ENCODE results near the gene EVC2. TPM values are rescaled to one million over a fixed set of nuclear protein-coding genes. Genes with fewer than 3 reads are reported as not detected.
A peak's percentile ranks its signal among the peaks of the same experiment; 100 is the strongest.

The EVC2 gene
- total RNA-seq = 4.8 and 9.3 TPM in 2 replicates

DNA sequence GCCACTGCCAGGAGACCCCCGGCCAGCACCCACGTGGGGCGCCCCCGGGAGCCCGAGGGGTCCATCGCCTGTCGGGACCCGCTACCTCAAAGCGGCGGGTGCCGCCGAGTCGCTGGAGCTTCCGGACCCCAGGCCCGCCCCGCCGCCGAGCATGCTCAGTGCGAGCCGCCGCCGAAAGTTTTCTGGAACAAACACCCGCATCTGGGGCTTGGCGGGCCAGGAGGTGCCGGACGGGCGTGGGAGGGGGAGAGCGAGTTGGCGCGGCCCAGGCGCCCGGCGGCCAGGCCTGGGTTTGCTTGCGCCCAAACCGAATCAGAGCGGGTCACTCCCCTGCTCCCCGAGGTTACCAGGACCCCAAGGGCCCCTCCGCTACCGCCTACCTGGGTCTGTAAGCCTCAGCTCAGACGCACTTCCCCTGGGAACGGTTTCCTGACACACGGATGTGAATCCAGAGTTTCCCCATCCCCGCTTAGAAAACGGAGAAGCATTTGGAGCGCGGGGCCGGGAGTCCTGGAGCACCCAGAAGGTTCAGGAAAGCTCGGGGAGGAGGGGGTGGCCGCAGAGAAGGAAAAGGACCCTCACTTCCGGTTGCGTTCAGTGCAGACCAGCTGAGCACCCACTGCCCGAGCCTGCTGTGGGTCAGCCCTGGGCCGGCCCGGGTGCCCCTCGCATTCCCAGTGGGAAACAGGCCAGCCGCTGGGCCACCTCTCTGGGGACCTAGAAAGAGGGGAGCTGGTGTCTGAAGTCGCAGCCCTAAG is at the start of gene EVC2:
Gene EVC2 (minus strand): TSS at position 111 of the 758 bp plus-strand sequence. CDS start 46 bp downstream, at position 65.
- TF ChIP-seq, protein P1, sequence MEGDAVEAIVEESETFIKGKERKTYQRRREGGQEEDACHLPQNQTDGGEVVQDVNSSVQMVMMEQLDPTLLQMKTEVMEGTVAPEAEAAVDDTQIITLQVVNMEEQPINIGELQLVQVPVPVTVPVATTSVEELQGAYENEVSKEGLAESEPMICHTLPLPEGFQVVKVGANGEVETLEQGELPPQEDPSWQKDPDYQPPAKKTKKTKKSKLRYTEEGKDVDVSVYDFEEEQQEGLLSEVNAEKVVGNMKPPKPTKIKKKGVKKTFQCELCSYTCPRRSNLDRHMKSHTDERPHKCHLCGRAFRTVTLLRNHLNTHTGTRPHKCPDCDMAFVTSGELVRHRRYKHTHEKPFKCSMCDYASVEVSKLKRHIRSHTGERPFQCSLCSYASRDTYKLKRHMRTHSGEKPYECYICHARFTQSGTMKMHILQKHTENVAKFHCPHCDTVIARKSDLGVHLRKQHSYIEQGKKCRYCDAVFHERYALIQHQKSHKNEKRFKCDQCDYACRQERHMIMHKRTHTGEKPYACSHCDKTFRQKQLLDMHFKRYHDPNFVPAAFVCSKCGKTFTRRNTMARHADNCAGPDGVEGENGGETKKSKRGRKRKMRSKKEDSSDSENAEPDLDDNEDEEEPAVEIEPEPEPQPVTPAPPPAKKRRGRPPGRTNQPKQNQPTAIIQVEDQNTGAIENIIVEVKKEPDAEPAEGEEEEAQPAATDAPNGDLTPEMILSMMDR (conservative IDR thresholded peaks at IDR 0.05; ENCODE audit: low read depth, low read length) = no peak
- peak within 1 kb of the TSS; percentile 82 for H3K4me3 ChIP-seq (ENCODE audit: low read depth, low read length)
- no peak for DNase-seq (ENCODE audit: low read depth)

- DNase-seq (ENCODE audit: low read depth) = no peak
- TF ChIP-seq, protein P1 (conservative IDR thresholded peaks at IDR 0.05; ENCODE audit: low read depth, low read length) = no peak
- no peak overlapping the region for H3K4me3 ChIP-seq (ENCODE audit: low read depth, low read length)
Measured at GRCh38 chr4:5757954-5758353, 49.6 kb upstream of the EVC2 start.

- TF ChIP-seq, protein P1 (conservative IDR thresholded peaks at IDR 0.05; ENCODE audit: low read depth, low read length) = no peak
- no peak for DNase-seq (ENCODE audit: low read depth)
Measured at GRCh38 chr4:5757536-5757935, 49.2 kb upstream of the EVC2 start.

GRCh38 chr4:5757091-5757490 is 48.7 kb upstream of the EVC2 start:
- TF ChIP-seq, protein P1 (conservative IDR thresholded peaks at IDR 0.05; ENCODE audit: low read depth, low read length) = peak; percentile 5
- no peak overlapping the region for H3K4me3 ChIP-seq (ENCODE audit: low read depth, low read length)
- DNase-seq (ENCODE audit: low read depth) = no peak

More at GRCh38 chr4:5757536-5757935, 49.2 kb upstream of the EVC2 start:
- H3K4me3 ChIP-seq (ENCODE audit: low read depth, low read length) = no peak overlapping the region

DNA sequence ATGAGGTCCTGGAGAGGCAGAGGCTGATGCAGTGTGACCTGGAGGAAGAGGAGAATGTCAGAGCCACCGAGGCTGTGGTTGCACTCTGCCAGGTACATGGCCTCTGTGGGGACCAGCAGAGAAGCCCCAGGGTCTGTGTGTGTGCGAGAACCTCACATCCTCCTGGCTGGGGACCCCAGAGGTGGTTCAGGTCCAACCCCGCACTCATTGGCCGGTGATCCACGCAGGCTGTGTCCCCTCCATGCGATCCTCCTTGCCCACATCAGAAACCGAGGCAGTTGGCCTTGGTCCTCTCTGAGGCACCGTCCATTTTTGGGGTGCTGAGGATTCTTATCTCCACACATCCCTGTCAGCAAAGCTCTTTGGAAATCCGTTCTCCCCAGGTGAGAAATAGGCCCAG is 47.9 kb upstream of the EVC2 start:
- no peak for DNase-seq (ENCODE audit: low read depth)
- H3K4me3 ChIP-seq (ENCODE audit: low read depth, low read length) = no peak overlapping the region
- TF ChIP-seq, protein P1 (conservative IDR thresholded peaks at IDR 0.05; ENCODE audit: low read depth, low read length) = no peak

DNA sequence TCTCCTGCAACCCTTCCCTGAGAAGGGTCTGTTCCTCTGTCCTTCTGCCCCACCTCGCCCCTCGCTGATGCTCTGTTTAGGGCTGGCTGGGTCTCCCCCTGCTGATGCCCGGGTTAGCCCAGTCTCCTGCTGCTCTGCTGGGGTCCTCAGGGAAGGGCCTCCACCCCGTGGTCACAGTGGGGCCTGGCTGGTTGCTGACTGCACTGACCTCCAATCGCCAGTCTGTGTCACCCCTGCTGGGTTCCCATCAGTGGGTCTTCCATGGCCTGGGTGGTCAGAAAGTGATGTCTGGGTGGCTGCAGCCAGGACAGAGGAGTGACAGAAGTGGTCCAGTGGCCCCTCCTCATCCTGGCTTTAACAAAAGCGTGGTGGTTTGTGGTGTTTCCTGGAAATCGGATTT is 47.3 kb upstream of the EVC2 start:
- TF ChIP-seq, protein P1 (conservative IDR thresholded peaks at IDR 0.05; ENCODE audit: low read depth, low read length) = no peak
- no peak overlapping the region for H3K4me3 ChIP-seq (ENCODE audit: low read depth, low read length)
- no peak for DNase-seq (ENCODE audit: low read depth)

GRCh38 chr4:5755161-5755560 is 46.8 kb upstream of the EVC2 start:
- H3K4me3 ChIP-seq (ENCODE audit: low read depth, low read length) = no peak overlapping the region
- DNase-seq (ENCODE audit: low read depth) = no peak
- TF ChIP-seq, protein P1 (conservative IDR thresholded peaks at IDR 0.05; ENCODE audit: low read depth, low read length) = no peak
